Ishikawa (cell line): ENCODE measurements around the gene SERPINA12.

Experiments used
- CREB1 ChIP-seq: IDR thresholded peaks from 2 replicates; pipeline ENCODE4 v1.6.1; 2012; ENCODE audit warnings: low read depth
- EGR1 ChIP-seq: IDR thresholded peaks from 2 replicates; pipeline ENCODE4 v1.6.1; 2012
- EP300 ChIP-seq: IDR thresholded peaks from 2 replicates; pipeline ENCODE4 v1.6.1; 2012; ENCODE audit warnings: borderline replicate concordance
- FOXM1 ChIP-seq: IDR thresholded peaks from 2 replicates; pipeline ENCODE4 v1.6.1; 2012; ENCODE audit warnings: low read depth, borderline replicate concordance
- NFIC ChIP-seq: IDR thresholded peaks from 2 replicates; pipeline ENCODE4 v1.6.1; 2012
- RAD21 ChIP-seq: IDR thresholded peaks from 2 replicates; pipeline ENCODE4 v1.6.1; 2012; ENCODE audit warnings: low read depth
- TAF1 ChIP-seq: IDR thresholded peaks from 2 replicates; pipeline ENCODE4 v1.6.1; 2012; ENCODE audit warnings: low read depth, mild to moderate bottlenecking
- TCF12 ChIP-seq: IDR thresholded peaks from 2 replicates; pipeline ENCODE4 v1.6.1; 2012; ENCODE audit warnings: low read depth
- TF ChIP-seq, protein P1 (sequence below): IDR thresholded peaks from 2 replicates; pipeline ENCODE4 v1.6.1; 2012; ENCODE audit warnings: low read depth, mild to moderate bottlenecking
- TF ChIP-seq, protein P2 (sequence below): IDR thresholded peaks from 2 replicates; pipeline ENCODE4 v1.6.1; 2012

DNA sequence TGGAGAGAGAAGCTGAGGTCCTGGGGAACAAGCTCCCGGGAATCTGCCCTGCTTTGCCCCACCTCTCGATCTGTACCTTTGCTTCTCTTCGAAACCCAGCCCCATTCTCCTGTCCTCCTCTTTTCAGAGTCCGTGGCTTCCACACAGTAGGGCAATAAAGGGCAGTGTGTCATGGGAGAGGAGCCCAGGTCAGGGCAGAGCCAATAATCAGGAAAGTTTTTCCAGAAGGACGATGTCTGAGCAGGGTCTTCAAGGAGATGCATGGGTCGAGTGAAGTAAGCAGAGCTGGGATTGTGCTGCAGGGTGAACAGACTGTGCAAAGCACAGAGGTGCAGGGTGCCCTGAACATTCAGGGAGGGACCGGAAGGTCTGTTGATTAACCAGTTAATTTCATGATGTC lies 29.9 kb upstream of the SERPINA12 start:
- TF ChIP-seq EP300 (no peak), RAD21 (no peak), TCF12 (no peak), CREB1 (no peak), NFIC (no peak), TAF1 (no peak), EGR1 (no peak), FOXM1 (no peak)
- TF ChIP-seq, protein P1, sequence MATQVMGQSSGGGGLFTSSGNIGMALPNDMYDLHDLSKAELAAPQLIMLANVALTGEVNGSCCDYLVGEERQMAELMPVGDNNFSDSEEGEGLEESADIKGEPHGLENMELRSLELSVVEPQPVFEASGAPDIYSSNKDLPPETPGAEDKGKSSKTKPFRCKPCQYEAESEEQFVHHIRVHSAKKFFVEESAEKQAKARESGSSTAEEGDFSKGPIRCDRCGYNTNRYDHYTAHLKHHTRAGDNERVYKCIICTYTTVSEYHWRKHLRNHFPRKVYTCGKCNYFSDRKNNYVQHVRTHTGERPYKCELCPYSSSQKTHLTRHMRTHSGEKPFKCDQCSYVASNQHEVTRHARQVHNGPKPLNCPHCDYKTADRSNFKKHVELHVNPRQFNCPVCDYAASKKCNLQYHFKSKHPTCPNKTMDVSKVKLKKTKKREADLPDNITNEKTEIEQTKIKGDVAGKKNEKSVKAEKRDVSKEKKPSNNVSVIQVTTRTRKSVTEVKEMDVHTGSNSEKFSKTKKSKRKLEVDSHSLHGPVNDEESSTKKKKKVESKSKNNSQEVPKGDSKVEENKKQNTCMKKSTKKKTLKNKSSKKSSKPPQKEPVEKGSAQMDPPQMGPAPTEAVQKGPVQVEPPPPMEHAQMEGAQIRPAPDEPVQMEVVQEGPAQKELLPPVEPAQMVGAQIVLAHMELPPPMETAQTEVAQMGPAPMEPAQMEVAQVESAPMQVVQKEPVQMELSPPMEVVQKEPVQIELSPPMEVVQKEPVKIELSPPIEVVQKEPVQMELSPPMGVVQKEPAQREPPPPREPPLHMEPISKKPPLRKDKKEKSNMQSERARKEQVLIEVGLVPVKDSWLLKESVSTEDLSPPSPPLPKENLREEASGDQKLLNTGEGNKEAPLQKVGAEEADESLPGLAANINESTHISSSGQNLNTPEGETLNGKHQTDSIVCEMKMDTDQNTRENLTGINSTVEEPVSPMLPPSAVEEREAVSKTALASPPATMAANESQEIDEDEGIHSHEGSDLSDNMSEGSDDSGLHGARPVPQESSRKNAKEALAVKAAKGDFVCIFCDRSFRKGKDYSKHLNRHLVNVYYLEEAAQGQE = no peak
- TF ChIP-seq, protein P2, sequence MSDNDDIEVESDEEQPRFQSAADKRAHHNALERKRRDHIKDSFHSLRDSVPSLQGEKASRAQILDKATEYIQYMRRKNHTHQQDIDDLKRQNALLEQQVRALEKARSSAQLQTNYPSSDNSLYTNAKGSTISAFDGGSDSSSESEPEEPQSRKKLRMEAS = no peak
